PC-9 (cell line): Measurements from ENCODE around the gene SYK. TPM values are rescaled to one million over a fixed set of nuclear protein-coding genes. Genes with fewer than 3 reads are reported as not detected.

Source experiments
- BruUV-seq: library from RNA; stranded (reverse); fragments of 400-500 nt; replicated peaks from 2 replicates; lab custom pipeline; 2021; lab: Mats Ljungman, UMichigan
- CTCF ChIA-PET: fragments of 300-600 bp; sonication (Branson Sonifier 250); formaldehyde crosslinking; loops from one replicate; lab custom pipeline; 2022; ENCODE audit warnings: antibody characterized with exemption; lab: Charles Lee
- POLR2A ChIA-PET: fragments of 300-600 bp; sonication (Branson Sonifier 250); formaldehyde crosslinking; loops from one replicate; lab custom pipeline; 2022; ENCODE audit warnings: antibody characterized with exemption; ENCODE audit not compliant: unreplicated experiment; lab: Charles Lee
- DNase-seq, 2 experiments: peaks; one replicate each; pipeline versions ENCODE4 v3.0.0 to v3.0.0-alpha.2; 2015 to 2022; ENCODE audit warnings: mixed read lengths in 1 of 2
- H2AFZ ChIP-seq: fragments of 200-600 bp; sonication (generic); 2 replicates; pipeline ENCODE4 v1.8.1; 2017; ENCODE audit warnings: antibody characterized with exemption
- H3F3A ChIP-seq: fragments of 200-600 bp; sonication (generic); 2 replicates; pipeline ENCODE4 v1.8.1; 2017; ENCODE audit warnings: antibody characterized with exemption, mild to moderate bottlenecking, low read depth; ENCODE audit not compliant: insufficient read depth
- H3K27ac ChIP-seq: fragments of 200-600 bp; sonication (generic); 2 replicates; pipeline ENCODE4 v1.6.1; 2016; ENCODE audit warnings: mixed run types
- H3K27me3 ChIP-seq: fragments of 200-600 bp; sonication (generic); 2 replicates; pipeline ENCODE4 v1.6.1; 2016; ENCODE audit warnings: low read depth, mixed run types; ENCODE audit not compliant: insufficient read depth
- H3K36me3 ChIP-seq: fragments of 200-600 bp; sonication (generic); 2 replicates; pipeline ENCODE4 v1.6.1; 2016; ENCODE audit warnings: low read depth, mixed run types
- H3K4me1 ChIP-seq: fragments of 200-600 bp; sonication (generic); replicated peaks from 2 replicates; pipeline ENCODE4 v1.6.1; 2016; ENCODE audit warnings: mixed run types; ENCODE audit not compliant: insufficient read depth
- H3K4me2 ChIP-seq: fragments of 200-600 bp; sonication (generic); 2 replicates; pipeline ENCODE4 v1.6.1; 2017; ENCODE audit warnings: mixed run types
- H3K4me3 ChIP-seq: fragments of 200-600 bp; sonication (generic); 2 replicates; pipeline ENCODE4 v1.6.1; 2016; ENCODE audit warnings: mixed run types
- H3K79me2 ChIP-seq: fragments of 200-600 bp; sonication (generic); 2 replicates; pipeline ENCODE4 v1.6.1; 2017; ENCODE audit warnings: low read depth, mixed run types
- H3K9me2 ChIP-seq: fragments of 200-600 bp; sonication (generic); 2 replicates; pipeline ENCODE4 v1.8.1; 2017; ENCODE audit warnings: mild to moderate bottlenecking; ENCODE audit not compliant: insufficient read depth
- H3K9me3 ChIP-seq: fragments of 200-600 bp; sonication (generic); 2 replicates; pipeline ENCODE4 v1.8.1; 2016; ENCODE audit warnings: low read depth; ENCODE audit not compliant: insufficient read depth
- H4K20me1 ChIP-seq: fragments of 200-600 bp; sonication (generic); 2 replicates; pipeline ENCODE4 v1.8.1; 2017; ENCODE audit not compliant: insufficient read depth
- EZH2 ChIP-seq: fragments of 200-600 bp; sonication (generic); IDR thresholded peaks from 2 replicates; pipeline ENCODE4 v1.8.0; 2017; ENCODE audit warnings: antibody characterized with exemption, low read depth
- intact Hi-C: fragments of 100-400 bp; cut with micrococcal nuclease; formaldehyde crosslinking; loops from one replicate; pipeline ENCODE4 v1.10.0; 2022; ENCODE audit not compliant: unreplicated experiment
- total RNA-seq: library from RNA; stranded (reverse); gene quantifications from 2 replicates; pipeline ENCODE4 v1.2.3, GENCODE V29; 2021
- TF ChIP-seq, protein P1 (sequence below): fragments of 200-600 bp; sonication (generic); conservative IDR thresholded peaks from 2 replicates; pipeline ENCODE4 v1.6.1; 2017; ENCODE audit warnings: mixed run types, antibody characterized with exemption, mild to moderate bottlenecking, moderate library complexity

Gene SYK
- total RNA-seq, 1 experiment from 2014 or later, result 32.1 TPM

DNA sequence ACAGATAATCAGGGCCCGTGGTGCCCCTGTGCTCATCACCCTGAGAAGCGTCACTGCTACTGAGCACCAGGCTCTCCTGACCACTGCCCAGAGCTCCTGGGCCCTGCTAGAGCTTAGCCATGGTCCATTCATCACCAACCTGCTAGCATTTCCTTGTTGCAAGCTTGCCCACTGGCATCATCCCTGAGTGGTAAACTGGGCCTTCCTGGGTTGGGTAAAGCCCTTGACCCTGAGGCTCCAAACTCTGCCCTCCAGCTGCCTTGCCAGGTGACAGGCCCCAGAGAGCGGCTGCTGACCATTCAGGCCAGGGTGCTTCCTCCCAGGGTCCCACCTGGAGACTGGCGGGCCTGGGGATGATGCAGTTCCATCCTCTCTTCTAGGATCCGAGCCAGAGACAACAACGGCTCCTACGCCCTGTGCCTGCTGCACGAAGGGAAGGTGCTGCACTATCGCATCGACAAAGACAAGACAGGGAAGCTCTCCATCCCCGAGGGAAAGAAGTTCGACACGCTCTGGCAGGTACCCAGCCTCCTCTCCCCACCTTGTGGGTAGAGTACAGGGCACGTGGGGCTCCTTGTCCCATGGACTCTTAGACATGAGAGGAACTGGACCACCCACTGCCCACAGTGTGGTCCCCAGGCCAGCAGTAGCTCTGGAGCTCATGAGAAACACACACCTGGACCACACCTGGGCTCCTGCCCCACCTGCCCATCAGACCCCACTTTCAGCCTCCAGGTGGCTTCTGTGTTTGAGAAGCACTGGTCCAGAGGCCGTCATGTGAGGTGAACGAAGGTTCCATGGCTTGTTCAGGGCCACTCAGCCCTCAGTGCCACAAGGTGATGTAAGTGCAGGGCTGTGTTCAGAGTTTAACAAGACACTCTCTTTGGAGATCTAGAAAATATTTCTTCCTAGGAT is 60.5 kb downstream of the SYK start:
- ChIA-PET CTCF (no interaction called here), POLR2A (no interaction called here)
- BruUV-seq, result no TSS peak
- no peaks in the 10 kb centered on the region for H3K4me1 ChIP-seq
- no peaks in the 10 kb centered on the region for H3K79me2 ChIP-seq
- no peaks in the 10 kb centered on the region for H3K9me3 ChIP-seq
- TF ChIP-seq, protein P1, sequence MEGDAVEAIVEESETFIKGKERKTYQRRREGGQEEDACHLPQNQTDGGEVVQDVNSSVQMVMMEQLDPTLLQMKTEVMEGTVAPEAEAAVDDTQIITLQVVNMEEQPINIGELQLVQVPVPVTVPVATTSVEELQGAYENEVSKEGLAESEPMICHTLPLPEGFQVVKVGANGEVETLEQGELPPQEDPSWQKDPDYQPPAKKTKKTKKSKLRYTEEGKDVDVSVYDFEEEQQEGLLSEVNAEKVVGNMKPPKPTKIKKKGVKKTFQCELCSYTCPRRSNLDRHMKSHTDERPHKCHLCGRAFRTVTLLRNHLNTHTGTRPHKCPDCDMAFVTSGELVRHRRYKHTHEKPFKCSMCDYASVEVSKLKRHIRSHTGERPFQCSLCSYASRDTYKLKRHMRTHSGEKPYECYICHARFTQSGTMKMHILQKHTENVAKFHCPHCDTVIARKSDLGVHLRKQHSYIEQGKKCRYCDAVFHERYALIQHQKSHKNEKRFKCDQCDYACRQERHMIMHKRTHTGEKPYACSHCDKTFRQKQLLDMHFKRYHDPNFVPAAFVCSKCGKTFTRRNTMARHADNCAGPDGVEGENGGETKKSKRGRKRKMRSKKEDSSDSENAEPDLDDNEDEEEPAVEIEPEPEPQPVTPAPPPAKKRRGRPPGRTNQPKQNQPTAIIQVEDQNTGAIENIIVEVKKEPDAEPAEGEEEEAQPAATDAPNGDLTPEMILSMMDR, result no peak
- no peak for TF ChIP-seq EZH2
- no peak for DNase-seq
- H4K20me1 ChIP-seq, result no peaks in the 10 kb centered on the region
- intact Hi-C loops, result no loop called here
- no peak overlapping the region for H3K4me3 ChIP-seq
- no peaks in the 10 kb centered on the region for H3F3A ChIP-seq
- H3K27me3 ChIP-seq, result no peaks in the 10 kb centered on the region
- no peaks in the 10 kb centered on the region; the same call in 1 of the 2 replicates for H3K36me3 ChIP-seq
- H3K4me2 ChIP-seq, result no peak overlapping the region
- H3K27ac ChIP-seq, result no peak overlapping the region
- no peak overlapping the region for H2AFZ ChIP-seq
- H3K9me2 ChIP-seq, result no peaks in the 10 kb centered on the region

GRCh38 chr9:90864779-90865178 is 63.2 kb downstream of the SYK start:
- Histone ChIP-seq H3K27ac (no peak overlapping the region), H2AFZ (no peak overlapping the region), H3F3A (no peaks in the 10 kb centered on the region), H3K79me2 (no peaks in the 10 kb centered on the region), H3K9me3 (no peaks in the 10 kb centered on the region), H3K27me3 (no peaks in the 10 kb centered on the region), H3K4me3 (no peak overlapping the region), H4K20me1 (no peaks in the 10 kb centered on the region), H3K4me2 (no peak overlapping the region), H3K9me2 (no peaks in the 10 kb centered on the region), H3K4me1 (0 out of 2 replicates have a peak, but pooled peaks cover 5% of the 10 kb centered on the region), H3K36me3 (peaks cover 2% of the 10 kb centered on the region; the same call in 1 of the 2 replicates)
- BruUV-seq, result no TSS peak
- no peak for TF ChIP-seq EZH2
- TF ChIP-seq, protein P1, result no peak
- POLR2A ChIA-PET, result no interaction called here
- DNase-seq, result no peak
- intact Hi-C loops, result no loop called here
- CTCF ChIA-PET, result interaction anchor here (0.7 to 1.1 kb wide), 2 partner anchors 37 to 708 kb away, joined by 4 to 6 read pairs; no protein-coding TSS in a partner anchor

DNA sequence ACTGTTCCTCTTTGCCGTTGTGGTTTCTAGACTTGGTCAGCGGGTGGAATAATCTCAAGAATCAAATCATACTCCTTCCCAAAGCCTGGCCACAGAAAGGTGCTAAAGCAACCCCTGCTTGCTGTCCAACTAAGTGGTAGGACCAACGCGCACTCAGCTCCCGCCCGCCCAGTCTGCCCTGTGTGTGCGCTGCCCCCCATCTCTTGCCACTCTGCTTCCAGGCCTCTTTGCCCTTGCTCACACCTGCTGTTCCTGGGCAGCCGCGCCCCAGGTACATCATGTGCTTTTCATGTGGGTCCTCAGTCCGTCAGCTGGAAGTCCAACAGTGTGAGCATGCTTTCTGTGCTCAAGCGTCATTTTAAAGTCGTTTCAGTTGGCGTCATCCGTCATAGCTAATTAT is 65.5 kb downstream of the SYK start:
- intact Hi-C loops, result no loop called here
- Histone ChIP-seq H3K9me2 (no peaks in the 10 kb centered on the region), H3F3A (no peaks in the 10 kb centered on the region), H3K27ac (no peak overlapping the region), H3K27me3 (no peaks in the 10 kb centered on the region), H4K20me1 (no peaks in the 10 kb centered on the region), H3K4me2 (no peak overlapping the region), H3K79me2 (no peaks in the 10 kb centered on the region), H3K9me3 (no peaks in the 10 kb centered on the region), H3K36me3 (peaks cover 2% of the 10 kb centered on the region; the same call in 1 of the 2 replicates), H2AFZ (no peak overlapping the region), H3K4me3 (no peak overlapping the region), H3K4me1 (0 out of 2 replicates have a peak, but pooled peaks cover 5% of the 10 kb centered on the region)
- ChIA-PET POLR2A (no interaction called here), CTCF (no interaction called here)
- no TSS peak for BruUV-seq
- TF ChIP-seq EZH2, result no peak
- TF ChIP-seq, protein P1, result no peak
- DNase-seq, result no peak
